ENCODE data around the gene BCKDK.

BCKDK gene

GRCh38 chr16:31087481-31087880 lies 20.7 kb upstream of the BCKDK start:
- Histone ChIP-seq H3K27ac (ENCODE audit: low read depth, low read length) (no peak overlapping the region), H3K9ac (ENCODE audit: low read length) (no peak overlapping the region), H3K27me3 (ENCODE audit: control insufficient read depth, insufficient read depth, low read length) (no peaks in the 10 kb centered on the region), H3K9me3 (ENCODE audit: control insufficient read depth, insufficient read depth, low read depth, low read length) (no peaks in the 10 kb centered on the region), H3K36me3 (ENCODE audit: control insufficient read depth, insufficient read depth, low read length) (peaks cover 53% of the 10 kb centered on the region), H3K4me1 (ENCODE audit: control insufficient read depth, insufficient read depth, low read length) (no peaks in the 10 kb centered on the region), H3K4me3 (ENCODE audit: low read depth, low read length) (no peak overlapping the region)

- H3K9ac ChIP-seq (ENCODE audit: low read length), result no peak overlapping the region
- H3K4me3 ChIP-seq (ENCODE audit: low read depth, low read length), result no peak overlapping the region
- peaks cover 48% of the 10 kb centered on the region for H3K36me3 ChIP-seq (ENCODE audit: control insufficient read depth, insufficient read depth, low read length)
- H3K27ac ChIP-seq (ENCODE audit: low read depth, low read length), result no peak overlapping the region
- H3K4me1 ChIP-seq (ENCODE audit: control insufficient read depth, insufficient read depth, low read length), result peaks cover 4% of the 10 kb centered on the region; the same call in 1 of the 2 replicates
- no peaks in the 10 kb centered on the region for H3K9me3 ChIP-seq (ENCODE audit: control insufficient read depth, insufficient read depth, low read depth, low read length)
- no peaks in the 10 kb centered on the region for H3K27me3 ChIP-seq (ENCODE audit: control insufficient read depth, insufficient read depth, low read length)
Measured at GRCh38 chr16:31087971-31088370, 20.2 kb upstream of the BCKDK start.

GRCh38 chr16:31088459-31089183 lies 19.6 kb upstream of the BCKDK start, which contains the start of gene PRSS53:
Gene PRSS53 (minus strand): TSS chr16:31088943. CDS start chr16:31088809, 134 bp downstream.
- Histone ChIP-seq H3K27ac (ENCODE audit: low read depth, low read length) (no peak within 1 kb of the TSS), H3K9me3 (ENCODE audit: control insufficient read depth, insufficient read depth, low read depth, low read length) (no peaks in the 10 kb centered on the region), H3K4me3 (ENCODE audit: low read depth, low read length) (no peak within 1 kb of the TSS), H3K27me3 (ENCODE audit: control insufficient read depth, insufficient read depth, low read length) (no peaks in the 10 kb centered on the region), H3K9ac (ENCODE audit: low read length) (peak within 1 kb of the TSS; percentile 15), H3K4me1 (ENCODE audit: control insufficient read depth, insufficient read depth, low read length) (peaks cover 4% of the 10 kb centered on the region; the same call in 1 of the 2 replicates), H3K36me3 (ENCODE audit: control insufficient read depth, insufficient read depth, low read length) (peaks cover 43% of the 10 kb centered on the region)

- no peak overlapping the region for H3K27ac ChIP-seq (ENCODE audit: low read depth, low read length)
- no peaks in the 10 kb centered on the region for H3K9me3 ChIP-seq (ENCODE audit: control insufficient read depth, insufficient read depth, low read depth, low read length)
- H3K36me3 ChIP-seq (ENCODE audit: control insufficient read depth, insufficient read depth, low read length), result peaks cover 37% of the 10 kb centered on the region
- no peak overlapping the region for H3K4me3 ChIP-seq (ENCODE audit: low read depth, low read length)
- H3K27me3 ChIP-seq (ENCODE audit: control insufficient read depth, insufficient read depth, low read length), result no peaks in the 10 kb centered on the region
- H3K9ac ChIP-seq (ENCODE audit: low read length), result peak overlapping the region; percentile 15
- H3K4me1 ChIP-seq (ENCODE audit: control insufficient read depth, insufficient read depth, low read length), result peaks cover 4% of the 10 kb centered on the region; the same call in 1 of the 2 replicates
Measured at GRCh38 chr16:31089199-31089598, 19.0 kb upstream of the BCKDK start.

- Histone ChIP-seq H3K4me3 (ENCODE audit: low read depth, low read length) (no peak overlapping the region), H3K27me3 (ENCODE audit: control insufficient read depth, insufficient read depth, low read length) (no peaks in the 10 kb centered on the region), H3K4me1 (ENCODE audit: control insufficient read depth, insufficient read depth, low read length) (peaks cover 4% of the 10 kb centered on the region; the same call in 1 of the 2 replicates), H3K27ac (ENCODE audit: low read depth, low read length) (no peak overlapping the region), H3K36me3 (ENCODE audit: control insufficient read depth, insufficient read depth, low read length) (peaks cover 27% of the 10 kb centered on the region), H3K9me3 (ENCODE audit: control insufficient read depth, insufficient read depth, low read depth, low read length) (no peaks in the 10 kb centered on the region), H3K9ac (ENCODE audit: low read length) (no peak overlapping the region)
Measured at GRCh38 chr16:31090540-31090939, 17.6 kb upstream of the BCKDK start.

GRCh38 chr16:31092330-31092729 lies 15.9 kb upstream of the BCKDK start:
- no peaks in the 10 kb centered on the region for H3K9me3 ChIP-seq (ENCODE audit: control insufficient read depth, insufficient read depth, low read depth, low read length)
- no peak overlapping the region for H3K9ac ChIP-seq (ENCODE audit: low read length)
- H3K4me1 ChIP-seq (ENCODE audit: control insufficient read depth, insufficient read depth, low read length), result peaks cover 4% of the 10 kb centered on the region; the same call in 1 of the 2 replicates
- no peaks in the 10 kb centered on the region for H3K27me3 ChIP-seq (ENCODE audit: control insufficient read depth, insufficient read depth, low read length)
- H3K4me3 ChIP-seq (ENCODE audit: low read depth, low read length), result no peak overlapping the region
- H3K36me3 ChIP-seq (ENCODE audit: control insufficient read depth, insufficient read depth, low read length), result peaks cover 27% of the 10 kb centered on the region
- H3K27ac ChIP-seq (ENCODE audit: low read depth, low read length), result no peak overlapping the region

GRCh38 chr16:31093132-31093703 lies 15.0 kb upstream of the BCKDK start:
- peaks cover 4% of the 10 kb centered on the region; the same call in 1 of the 2 replicates for H3K4me1 ChIP-seq (ENCODE audit: control insufficient read depth, insufficient read depth, low read length)
- H3K27ac ChIP-seq (ENCODE audit: low read depth, low read length), result no peak overlapping the region
- H3K9ac ChIP-seq (ENCODE audit: low read length), result peak overlapping the region; percentile 42
- H3K4me3 ChIP-seq (ENCODE audit: low read depth, low read length), result peak overlapping the region; percentile 85
- H3K27me3 ChIP-seq (ENCODE audit: control insufficient read depth, insufficient read depth, low read length), result no peaks in the 10 kb centered on the region
- H3K9me3 ChIP-seq (ENCODE audit: control insufficient read depth, insufficient read depth, low read depth, low read length), result no peaks in the 10 kb centered on the region
- H3K36me3 ChIP-seq (ENCODE audit: control insufficient read depth, insufficient read depth, low read length), result peaks cover 27% of the 10 kb centered on the region

- Histone ChIP-seq H3K27me3 (ENCODE audit: control insufficient read depth, insufficient read depth, low read length) (no peaks in the 10 kb centered on the region), H3K36me3 (ENCODE audit: control insufficient read depth, insufficient read depth, low read length) (peaks cover 19% of the 10 kb centered on the region), H3K9ac (ENCODE audit: low read length) (peak overlapping the region; percentile 92), H3K4me3 (ENCODE audit: low read depth, low read length) (peak overlapping the region; percentile 85), H3K4me1 (ENCODE audit: control insufficient read depth, insufficient read depth, low read length) (peaks cover 4% of the 10 kb centered on the region; the same call in 1 of the 2 replicates), H3K9me3 (ENCODE audit: control insufficient read depth, insufficient read depth, low read depth, low read length) (no peaks in the 10 kb centered on the region), H3K27ac (ENCODE audit: low read depth, low read length) (peak overlapping the region; percentile 53; the same call in 1 of the 2 replicates)
Measured at GRCh38 chr16:31094088-31094423, 14.1 kb upstream of the BCKDK start.

- H3K27me3 ChIP-seq (ENCODE audit: control insufficient read depth, insufficient read depth, low read length), result no peaks in the 10 kb centered on the region
- peak within 1 kb of the TSS; percentile 53 for H3K27ac ChIP-seq (ENCODE audit: low read depth, low read length)
- H3K4me1 ChIP-seq (ENCODE audit: control insufficient read depth, insufficient read depth, low read length), result peaks cover 4% of the 10 kb centered on the region; the same call in 1 of the 2 replicates
- H3K36me3 ChIP-seq (ENCODE audit: control insufficient read depth, insufficient read depth, low read length), result peaks cover 15% of the 10 kb centered on the region
- peak within 1 kb of the TSS; percentile 85 for H3K4me3 ChIP-seq (ENCODE audit: low read depth, low read length)
- peak within 1 kb of the TSS; percentile 92 for H3K9ac ChIP-seq (ENCODE audit: low read length)
- H3K9me3 ChIP-seq (ENCODE audit: control insufficient read depth, insufficient read depth, low read depth, low read length), result no peaks in the 10 kb centered on the region
Measured at GRCh38 chr16:31094424-31095120, 13.6 kb upstream of the BCKDK start, which contains the start of gene VKORC1. Gene VKORC1 (minus strand): TSS chr16:31094797. CDS start chr16:31094729, 68 bp downstream.

GRCh38 chr16:31099860-31100638 lies 8.1 kb upstream of the BCKDK start:
- Histone ChIP-seq H3K4me1 (ENCODE audit: control insufficient read depth, insufficient read depth, low read length) (no peaks in the 10 kb centered on the region), H3K36me3 (ENCODE audit: control insufficient read depth, insufficient read depth, low read length) (no peaks in the 10 kb centered on the region), H3K4me3 (ENCODE audit: low read depth, low read length) (no peak overlapping the region), H3K27me3 (ENCODE audit: control insufficient read depth, insufficient read depth, low read length) (no peaks in the 10 kb centered on the region), H3K27ac (ENCODE audit: low read depth, low read length) (no peak overlapping the region), H3K9me3 (ENCODE audit: control insufficient read depth, insufficient read depth, low read depth, low read length) (peaks cover 3% of the 10 kb centered on the region; the same call in 1 of the 2 replicates), H3K9ac (ENCODE audit: low read length) (no peak overlapping the region)

Measured in HUES6 (cell line).